Fibroblast of pulmonary artery (primary cell): ENCODE results near the gene TIMM22.
"Not testable (repeated sequence)": the region's sequence is repeated elsewhere in the genome, so short reads cannot be mapped to it uniquely, and the experiment has no call there.

Experiments
- DNase-seq: peaks from one replicate; pipeline ENCODE4 v3.0.0-alpha.2; 2010; ENCODE audit warnings: low read depth
- H3K4me3 ChIP-seq: replicated peaks from 2 replicates; pipeline ENCODE4 v1.5.1; 2011; ENCODE audit warnings: low read depth, mild to moderate bottlenecking, control low read depth, low read length, moderate library complexity
- CTCF ChIP-seq: IDR thresholded peaks from 2 replicates; pipeline ENCODE4 v1.5.1; 2011; ENCODE audit warnings: mild to moderate bottlenecking, control low read depth, low read length, inconsistent platforms; ENCODE audit errors: missing control alignments

Gene TIMM22

GRCh38 chr17:964876-965275 lies 32.1 kb upstream of the TIMM22 start:
- no peak overlapping the region for H3K4me3 ChIP-seq
- TF ChIP-seq CTCF, result no peak
- DNase-seq, result no peak

DNA sequence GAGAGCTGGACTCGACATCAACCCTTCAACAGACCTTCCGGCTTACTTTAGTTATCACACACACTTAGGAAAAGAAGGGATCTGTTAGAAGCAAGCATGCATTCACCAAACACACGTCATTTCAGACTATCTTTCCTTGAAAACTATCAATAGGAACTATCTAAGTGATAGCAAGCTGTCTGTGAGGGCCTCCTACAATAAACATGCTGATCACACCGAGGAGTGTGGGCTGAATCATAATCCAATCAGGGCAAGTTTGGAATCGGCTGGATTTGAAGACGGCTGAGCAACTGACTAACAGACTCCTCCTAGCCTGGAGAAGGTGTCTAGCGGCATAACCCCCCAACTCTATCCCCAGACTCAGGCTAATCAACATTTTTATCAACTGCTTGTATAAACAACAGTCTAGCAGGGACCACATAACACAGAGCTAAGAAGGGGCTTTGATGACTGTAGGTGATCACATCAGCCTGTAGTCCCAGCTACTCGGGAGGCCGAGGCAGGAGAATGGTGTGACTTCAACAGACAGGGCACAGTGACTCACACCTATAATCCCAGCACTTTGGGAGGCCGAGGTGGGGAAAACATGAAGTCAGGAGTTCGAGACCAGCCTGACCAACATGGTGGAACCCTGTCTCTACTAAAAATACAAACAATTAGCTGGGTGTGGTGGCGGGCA lies 31.5 kb upstream of the TIMM22 start:
- no peak overlapping the region for H3K4me3 ChIP-seq
- no peak for TF ChIP-seq CTCF

DNA sequence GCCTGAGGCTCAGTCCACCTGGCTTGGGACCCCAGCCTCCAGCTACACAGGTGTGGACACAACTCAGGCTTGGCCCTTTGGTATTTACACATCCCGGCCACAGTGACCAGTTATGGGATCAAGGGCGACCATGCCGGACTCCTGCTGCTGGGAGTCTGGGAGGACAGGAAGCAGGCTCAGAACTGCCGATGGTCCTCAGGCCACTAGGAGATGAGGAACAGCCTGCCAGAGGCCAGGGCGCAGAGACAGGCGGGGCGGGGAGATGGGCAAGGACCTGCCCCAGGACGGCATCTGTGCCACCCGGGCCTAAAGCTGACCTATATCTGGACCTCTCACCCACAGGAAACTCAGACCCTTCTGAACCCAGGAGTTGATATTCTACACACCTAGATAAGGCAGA lies 29.8 kb upstream of the TIMM22 start:
- TF ChIP-seq CTCF, result no peak
- no peak overlapping the region for H3K4me3 ChIP-seq
- DNase-seq, result no peak

More for the DNA sequence above, 31.5 kb upstream of the TIMM22 start:
- no peak for DNase-seq

- no peak for TF ChIP-seq CTCF
- H3K4me3 ChIP-seq, result no peak overlapping the region
- no peak for DNase-seq
Measured at GRCh38 chr17:968812-969730, 27.9 kb upstream of the TIMM22 start.

DNA sequence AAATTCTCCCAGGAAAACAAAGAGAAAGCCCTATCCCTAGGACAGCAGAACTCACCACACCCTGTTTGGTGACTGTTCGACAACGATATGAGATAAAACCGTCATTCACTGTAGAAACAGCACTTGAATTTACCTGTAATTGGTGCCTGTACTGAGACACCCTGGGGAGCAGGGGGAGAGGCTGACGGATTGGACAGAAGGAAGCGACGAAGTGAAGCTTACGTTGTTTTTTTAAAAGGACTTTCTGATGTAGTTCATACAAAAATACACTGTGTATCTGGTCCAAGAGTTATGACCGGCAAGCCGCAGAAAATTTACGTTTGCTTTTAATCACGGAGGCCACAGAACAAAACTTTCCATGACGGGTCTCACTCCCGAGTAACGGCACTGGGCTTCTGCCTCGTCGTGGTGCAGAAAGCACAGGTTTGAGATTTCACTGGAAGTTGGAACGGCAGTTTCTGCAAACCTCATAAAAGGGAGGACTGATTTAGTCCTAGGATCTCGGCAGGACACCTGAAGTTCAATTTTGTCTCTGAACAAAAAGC lies 27.0 kb upstream of the TIMM22 start:
- no peak overlapping the region for H3K4me3 ChIP-seq
- no peak for TF ChIP-seq CTCF

GRCh38 chr17:970364-970763 lies 26.6 kb upstream of the TIMM22 start:
- no peak for TF ChIP-seq CTCF
- DNase-seq, result no peak
- no peak overlapping the region for H3K4me3 ChIP-seq

More for the DNA sequence above, 27.0 kb upstream of the TIMM22 start:
- DNase-seq, result no peak

DNA sequence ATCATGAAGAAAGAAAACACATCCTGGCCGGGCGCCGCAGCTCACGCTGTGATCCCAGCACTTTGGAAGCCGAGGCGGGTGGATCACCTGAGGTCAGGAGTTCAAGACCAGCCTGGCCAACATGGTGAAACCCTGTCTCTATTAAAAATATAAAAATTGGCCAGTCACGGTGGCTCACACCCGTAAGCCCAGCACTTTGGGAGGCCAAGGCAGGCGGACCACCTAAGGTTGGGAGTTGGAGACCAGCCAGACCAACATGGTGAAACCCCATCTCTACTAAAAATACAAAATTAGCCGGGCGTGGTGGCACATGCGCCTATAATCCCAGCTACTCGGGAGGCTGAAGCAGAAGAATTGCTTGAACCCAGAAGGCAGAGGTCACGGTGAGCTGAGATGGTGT lies 25.1 kb upstream of the TIMM22 start:
- not testable (repeated sequence) for H3K4me3 ChIP-seq, DNase-seq
